ENCODE data around the gene CFAP97D2. TPM values are rescaled to one million over a fixed set of nuclear protein-coding genes. Genes with fewer than 3 reads are reported as not detected.
A peak's percentile ranks its signal among the peaks of the same experiment; 100 is the strongest.

Gene CFAP97D2
- total RNA-seq, 1 donor from 2014 or later, result not detected

DNA sequence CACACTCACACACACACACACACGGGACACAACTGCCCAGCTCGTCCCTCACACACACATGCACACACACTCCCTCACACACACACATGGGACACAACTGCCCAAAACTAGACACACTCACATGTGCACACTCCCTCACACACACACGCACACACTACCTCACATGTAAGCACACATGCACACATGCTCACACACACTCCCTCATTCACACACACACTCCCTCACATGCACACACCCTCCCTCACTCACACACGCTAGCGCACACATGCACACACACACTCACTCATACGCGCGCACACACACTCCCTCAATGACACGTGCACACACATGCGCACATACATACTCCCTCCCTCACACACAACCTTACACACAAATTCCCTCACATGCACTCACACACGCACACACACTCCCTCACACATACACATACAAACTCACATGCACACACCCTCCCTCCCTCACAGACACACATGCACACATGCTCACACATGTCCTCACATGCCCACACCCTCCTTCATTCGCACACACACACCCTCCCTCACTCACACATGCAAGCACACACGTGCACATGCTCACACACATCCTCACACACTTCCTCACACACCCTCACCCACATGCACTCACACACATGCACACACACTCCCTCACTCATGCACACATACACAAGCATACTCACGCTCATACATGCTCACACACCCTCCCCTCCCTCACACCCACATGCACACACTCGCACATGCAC lies 37.6 kb upstream of the CFAP97D2 start:
- H3K27ac ChIP-seq, result no peak overlapping the region
- intact Hi-C loops (cut with DNase I), result no loop called here
- H3K27me3 ChIP-seq, result no peaks in the 10 kb centered on the region
- no peak for DNase-seq (ENCODE audit: extremely low spot score in 2 of 2)
- no peak overlapping the region for H3K4me3 ChIP-seq
- TF ChIP-seq, protein P1, sequence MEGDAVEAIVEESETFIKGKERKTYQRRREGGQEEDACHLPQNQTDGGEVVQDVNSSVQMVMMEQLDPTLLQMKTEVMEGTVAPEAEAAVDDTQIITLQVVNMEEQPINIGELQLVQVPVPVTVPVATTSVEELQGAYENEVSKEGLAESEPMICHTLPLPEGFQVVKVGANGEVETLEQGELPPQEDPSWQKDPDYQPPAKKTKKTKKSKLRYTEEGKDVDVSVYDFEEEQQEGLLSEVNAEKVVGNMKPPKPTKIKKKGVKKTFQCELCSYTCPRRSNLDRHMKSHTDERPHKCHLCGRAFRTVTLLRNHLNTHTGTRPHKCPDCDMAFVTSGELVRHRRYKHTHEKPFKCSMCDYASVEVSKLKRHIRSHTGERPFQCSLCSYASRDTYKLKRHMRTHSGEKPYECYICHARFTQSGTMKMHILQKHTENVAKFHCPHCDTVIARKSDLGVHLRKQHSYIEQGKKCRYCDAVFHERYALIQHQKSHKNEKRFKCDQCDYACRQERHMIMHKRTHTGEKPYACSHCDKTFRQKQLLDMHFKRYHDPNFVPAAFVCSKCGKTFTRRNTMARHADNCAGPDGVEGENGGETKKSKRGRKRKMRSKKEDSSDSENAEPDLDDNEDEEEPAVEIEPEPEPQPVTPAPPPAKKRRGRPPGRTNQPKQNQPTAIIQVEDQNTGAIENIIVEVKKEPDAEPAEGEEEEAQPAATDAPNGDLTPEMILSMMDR (IDR thresholded peaks at IDR 0.05), result no peak
- no peak for TF ChIP-seq POLR2A (IDR thresholded peaks at IDR 0.05)
- TF ChIP-seq POLR2AphosphoS5 (IDR thresholded peaks at IDR 0.05; ENCODE audit: insufficient read depth in 1 of 2, low read depth in 1 of 2), result no peak
- no peaks in the 10 kb centered on the region for H3K9me3 ChIP-seq
- peaks cover 28% of the 10 kb centered on the region for H3K4me1 ChIP-seq
- no peaks in the 10 kb centered on the region for H3K36me3 ChIP-seq

DNA sequence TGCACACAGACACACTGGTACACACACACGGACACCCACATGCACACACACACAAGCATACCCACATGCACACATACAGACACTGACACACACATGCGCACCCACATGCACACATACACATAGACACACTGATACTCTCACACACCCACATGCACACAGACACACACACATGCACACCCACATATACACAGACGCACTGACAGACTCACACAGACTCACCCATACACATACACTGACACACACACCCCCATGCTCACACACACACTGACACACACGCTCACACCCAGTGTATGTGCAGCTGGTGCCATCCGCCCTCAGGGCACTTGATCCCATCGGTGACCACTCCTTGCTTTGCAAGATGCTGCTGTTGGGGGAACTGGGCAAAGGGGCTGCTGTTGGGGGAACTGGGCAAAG lies 36.9 kb upstream of the CFAP97D2 start:
- no peak overlapping the region for H3K27ac ChIP-seq
- no peaks in the 10 kb centered on the region for H3K36me3 ChIP-seq
- H3K27me3 ChIP-seq, result no peaks in the 10 kb centered on the region
- intact Hi-C loops (cut with DNase I), result no loop called here
- peaks cover 28% of the 10 kb centered on the region for H3K4me1 ChIP-seq
- no peak overlapping the region for H3K4me3 ChIP-seq
- no peak for DNase-seq (ENCODE audit: extremely low spot score in 2 of 2)
- TF ChIP-seq, protein P1 (IDR thresholded peaks at IDR 0.05), result no peak
- no peak for TF ChIP-seq POLR2AphosphoS5 (IDR thresholded peaks at IDR 0.05; ENCODE audit: insufficient read depth in 1 of 2, low read depth in 1 of 2)
- TF ChIP-seq POLR2A (IDR thresholded peaks at IDR 0.05), result no peak
- no peaks in the 10 kb centered on the region for H3K9me3 ChIP-seq

DNA sequence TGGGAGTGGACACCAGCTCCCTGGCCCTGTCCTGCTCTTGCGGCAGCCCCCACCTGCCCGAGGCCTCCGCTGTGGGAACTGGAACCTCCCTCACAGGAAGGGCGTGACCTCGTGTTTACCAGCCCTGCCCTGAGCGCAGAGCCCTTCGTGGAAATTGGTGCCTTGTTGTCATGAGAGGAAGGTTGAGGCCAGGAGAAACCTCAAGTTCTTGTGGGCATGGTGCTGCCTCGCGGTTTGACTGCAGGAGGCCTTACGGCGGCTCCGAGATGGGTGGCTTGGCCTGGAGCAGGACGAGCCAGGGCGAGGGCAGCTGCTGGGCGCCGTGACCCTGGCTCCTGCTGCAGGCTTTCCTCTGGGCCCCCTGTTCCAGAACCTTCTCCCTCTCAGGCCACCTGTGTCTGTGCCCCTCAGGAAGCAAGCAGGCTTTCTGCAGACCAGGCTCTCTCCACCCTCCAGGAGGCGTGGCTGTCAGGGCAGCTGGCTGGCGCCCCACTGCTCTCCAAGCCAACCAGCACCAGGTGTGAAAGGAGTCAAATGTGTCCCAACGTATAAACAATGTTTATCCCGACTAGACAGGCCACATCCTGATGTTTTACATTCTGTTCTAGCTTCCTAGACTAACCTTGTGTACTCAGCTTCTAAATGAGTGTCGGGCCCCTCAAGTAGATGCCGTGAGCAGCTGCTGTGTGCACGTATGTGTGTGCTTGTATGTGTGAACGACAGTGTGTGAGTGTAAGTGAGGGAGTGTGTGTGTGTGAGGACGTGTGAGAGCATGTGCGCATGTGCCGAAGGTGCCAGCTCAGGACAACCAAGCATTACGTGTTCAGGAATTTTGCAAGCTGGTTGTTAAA lies 36.2 kb upstream of the CFAP97D2 start:
- H3K36me3 ChIP-seq, result no peaks in the 10 kb centered on the region
- no peaks in the 10 kb centered on the region for H3K9me3 ChIP-seq
- TF ChIP-seq, protein P1 (IDR thresholded peaks at IDR 0.05), result no peak
- TF ChIP-seq POLR2A (IDR thresholded peaks at IDR 0.05) (no peak), POLR2AphosphoS5 (IDR thresholded peaks at IDR 0.05; ENCODE audit: insufficient read depth in 1 of 2, low read depth in 1 of 2) (peak; percentile 32 to 63)
- intact Hi-C loops (cut with DNase I), result no loop called here
- H3K27ac ChIP-seq, result no peak overlapping the region
- H3K4me3 ChIP-seq, result no peak overlapping the region
- no peaks in the 10 kb centered on the region for H3K27me3 ChIP-seq
- no peak for DNase-seq (ENCODE audit: extremely low spot score in 2 of 2)
- H3K4me1 ChIP-seq, result peaks cover 28% of the 10 kb centered on the region

DNA sequence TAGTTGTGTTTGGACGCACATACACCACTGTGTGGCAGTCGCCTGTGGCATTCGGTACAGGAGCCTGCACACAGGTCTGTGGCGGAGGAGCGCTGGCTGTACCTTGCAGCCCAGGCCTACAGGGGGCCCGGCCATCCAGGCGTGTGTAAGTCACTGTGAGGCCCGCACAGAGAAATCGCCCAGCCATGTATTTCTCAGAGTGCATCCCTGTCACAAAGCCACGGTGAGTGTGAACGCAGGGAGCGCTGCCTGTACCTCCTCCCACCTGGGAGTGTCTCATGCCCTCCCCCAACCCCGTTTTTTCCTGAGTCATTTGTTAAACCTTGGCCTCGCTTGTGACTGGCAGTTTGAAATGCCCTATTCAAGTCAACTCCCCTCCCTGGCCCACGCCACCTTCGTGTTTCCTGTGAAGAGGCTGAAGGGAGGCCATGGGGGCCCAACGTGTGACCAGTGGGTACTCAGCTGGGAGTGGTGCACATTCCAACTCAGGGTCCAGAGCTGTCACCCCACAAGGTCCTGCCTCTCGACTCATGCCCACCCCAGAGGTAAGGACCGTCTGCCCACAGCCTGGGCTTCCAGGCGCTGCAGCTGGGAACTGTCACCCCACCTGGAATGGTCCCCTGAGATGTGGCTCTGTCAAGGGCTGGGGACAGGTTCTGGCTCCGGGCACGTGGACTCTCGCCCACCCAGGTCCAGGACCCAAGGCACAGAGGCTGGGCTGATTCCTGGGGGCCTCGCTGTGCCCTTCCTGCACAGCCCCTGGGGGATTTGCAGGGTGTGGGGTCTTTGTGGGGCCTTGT lies 35.1 kb upstream of the CFAP97D2 start:
- intact Hi-C loops (cut with DNase I), result no loop called here
- Histone ChIP-seq H3K4me1 (peaks cover 28% of the 10 kb centered on the region), H3K27ac (no peak overlapping the region), H3K9me3 (no peaks in the 10 kb centered on the region), H3K4me3 (no peak overlapping the region), H3K27me3 (no peaks in the 10 kb centered on the region), H3K36me3 (no peaks in the 10 kb centered on the region)
- TF ChIP-seq POLR2AphosphoS5 (IDR thresholded peaks at IDR 0.05; ENCODE audit: insufficient read depth in 1 of 2, low read depth in 1 of 2) (no peak), POLR2A (IDR thresholded peaks at IDR 0.05) (no peak)
- TF ChIP-seq, protein P1 (IDR thresholded peaks at IDR 0.05), result no peak
- no peak for DNase-seq (ENCODE audit: extremely low spot score in 2 of 2)

All from vagina (tissue), 2 donors.